Femur (tissue), 1 donor: ENCODE measurements around the gene MAEA.

Experiments used
- DNase-seq: peaks from one replicate; pipeline ENCODE4 v3.0.0-alpha.2; 2017

Gene MAEA

DNA sequence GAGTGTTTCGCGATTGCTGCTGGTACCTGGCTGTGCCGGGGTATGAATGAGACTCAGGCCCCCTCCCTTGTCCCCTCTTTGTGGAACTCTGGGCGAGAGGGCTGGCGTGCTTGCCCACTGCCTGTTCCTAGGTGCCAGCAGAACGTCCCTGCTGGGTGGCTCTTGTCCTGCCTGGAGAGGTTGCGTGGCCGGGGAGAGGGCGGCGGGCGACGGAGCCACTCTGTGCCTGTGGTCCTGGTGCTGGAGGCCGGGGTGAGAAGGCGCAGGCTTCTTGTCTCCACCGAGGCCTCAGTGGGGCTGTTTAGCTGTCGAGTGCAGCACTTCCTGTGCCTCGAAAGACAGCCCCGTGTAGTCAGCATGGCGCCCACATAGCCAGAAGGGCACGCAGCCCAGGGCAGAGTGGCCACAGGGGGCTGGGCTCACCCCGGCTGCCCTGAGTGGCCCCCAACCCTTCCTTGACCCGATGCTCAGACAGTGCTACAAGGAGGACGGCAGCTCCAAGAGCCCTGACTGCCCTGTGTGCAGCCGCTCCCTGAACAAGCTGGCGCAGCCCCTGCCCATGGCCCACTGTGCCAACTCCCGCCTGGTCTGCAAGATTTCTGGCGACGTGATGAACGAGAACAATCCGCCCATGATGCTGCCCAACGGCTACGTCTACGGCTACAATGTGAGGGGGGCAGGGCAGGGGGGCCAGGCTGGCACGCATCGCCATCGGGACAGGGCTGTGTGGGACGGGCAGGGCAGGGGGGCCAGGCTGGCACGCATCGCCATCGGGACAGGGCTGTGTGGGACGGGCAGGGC lies 48.5 kb downstream of the MAEA start:
- DNase-seq: no peak

DNA sequence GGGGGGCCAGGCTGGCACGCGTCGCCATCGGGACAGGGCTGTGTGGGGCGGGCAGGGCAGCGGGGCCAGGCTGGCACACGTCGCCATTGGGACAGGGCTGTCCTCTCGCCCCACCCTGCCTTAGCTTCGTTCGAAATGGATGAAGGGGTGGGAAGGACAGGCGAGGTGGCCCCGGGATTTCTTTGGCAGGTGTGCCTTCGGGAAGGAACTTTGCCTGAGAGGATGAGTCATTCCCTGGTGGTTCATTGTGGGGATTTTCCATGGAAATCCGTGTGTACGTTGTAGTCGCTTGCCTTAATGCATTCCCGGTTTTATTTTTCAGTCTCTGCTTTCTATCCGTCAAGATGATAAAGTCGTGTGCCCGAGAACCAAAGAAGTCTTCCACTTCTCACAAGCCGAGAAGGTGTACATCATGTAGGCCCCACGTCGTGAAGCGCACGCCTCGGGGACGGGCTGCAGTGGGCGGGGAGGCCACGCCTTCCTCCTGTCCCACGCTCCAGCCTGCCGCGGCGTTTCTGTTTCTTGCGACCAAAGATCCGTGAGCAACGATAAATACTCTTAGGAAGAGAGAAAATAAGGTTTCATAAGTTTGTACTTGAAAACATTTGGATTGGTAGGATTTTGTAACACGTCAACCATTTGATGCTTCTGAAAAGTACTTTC lies 49.2 kb downstream of the MAEA start:
- no peak for DNase-seq

DNA sequence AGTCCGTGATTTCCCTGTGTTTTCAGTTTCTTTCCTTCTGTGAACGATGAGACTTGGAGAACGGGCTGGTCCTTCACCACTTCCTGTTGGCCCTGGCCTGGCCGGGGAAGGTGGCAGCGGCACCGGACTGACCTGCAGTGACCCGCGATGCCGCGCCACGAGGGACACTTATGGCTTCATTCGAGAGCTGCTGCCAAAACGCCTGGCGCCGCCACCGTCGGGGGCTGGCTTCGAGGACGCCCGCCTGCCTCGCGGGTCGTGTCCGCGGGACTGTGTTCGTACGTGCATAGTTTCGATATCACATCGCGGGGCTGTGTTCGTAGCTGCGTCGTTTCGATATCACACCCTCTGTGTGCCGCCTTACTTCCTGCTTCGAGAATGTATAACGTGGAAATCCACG lies 49.8 kb downstream of the MAEA start:
- no peak for DNase-seq

DNA sequence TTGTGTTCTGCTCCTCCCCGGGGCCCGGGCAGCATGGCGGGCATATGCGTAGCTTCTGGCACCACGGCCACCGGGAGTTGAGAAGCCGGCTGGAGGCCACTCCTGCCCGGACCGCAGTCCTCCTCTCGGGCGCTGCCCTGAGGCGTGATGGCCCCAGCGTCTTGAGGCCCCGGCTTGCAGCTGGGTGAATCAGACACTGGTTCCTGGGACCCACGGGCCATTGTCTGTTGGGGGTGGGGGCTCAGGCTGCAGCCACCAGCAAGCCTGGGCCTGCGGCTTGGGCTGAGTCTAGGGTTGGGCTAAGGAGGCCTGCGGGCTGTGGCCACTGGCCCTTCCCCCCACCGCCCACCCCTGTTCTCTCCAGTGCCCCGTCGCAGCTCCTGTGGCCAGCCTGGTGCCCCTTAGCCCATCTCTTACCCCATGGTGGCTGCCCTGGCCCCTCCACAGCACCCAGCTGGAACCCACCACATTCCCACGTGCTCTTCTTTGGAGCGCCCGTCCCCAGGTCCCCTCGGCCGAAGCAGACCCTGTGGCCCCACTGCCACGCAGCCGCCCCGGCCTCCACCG lies 50.6 kb downstream of the MAEA start:
- DNase-seq: no peak

DNA sequence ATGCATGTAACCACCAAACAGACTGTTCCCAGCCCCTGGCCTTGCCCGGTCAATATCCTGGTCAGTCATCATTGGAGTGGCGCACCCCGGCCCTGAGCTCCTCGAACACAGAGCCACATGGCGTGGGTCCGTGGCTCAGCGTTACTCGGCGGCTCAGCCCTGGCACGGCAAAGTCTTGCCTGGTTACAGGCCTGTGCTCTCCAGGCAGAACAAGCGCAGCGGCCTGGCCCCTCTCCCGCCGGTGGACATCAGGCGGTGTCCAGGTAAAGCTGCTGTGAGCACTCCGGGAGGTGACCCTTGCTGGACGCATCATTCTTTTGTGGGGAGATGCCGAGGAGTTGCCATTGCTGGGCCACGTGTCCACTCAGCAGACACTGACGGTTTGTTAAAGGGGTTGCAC lies 51.2 kb downstream of the MAEA start:
- DNase-seq: no peak

DNA sequence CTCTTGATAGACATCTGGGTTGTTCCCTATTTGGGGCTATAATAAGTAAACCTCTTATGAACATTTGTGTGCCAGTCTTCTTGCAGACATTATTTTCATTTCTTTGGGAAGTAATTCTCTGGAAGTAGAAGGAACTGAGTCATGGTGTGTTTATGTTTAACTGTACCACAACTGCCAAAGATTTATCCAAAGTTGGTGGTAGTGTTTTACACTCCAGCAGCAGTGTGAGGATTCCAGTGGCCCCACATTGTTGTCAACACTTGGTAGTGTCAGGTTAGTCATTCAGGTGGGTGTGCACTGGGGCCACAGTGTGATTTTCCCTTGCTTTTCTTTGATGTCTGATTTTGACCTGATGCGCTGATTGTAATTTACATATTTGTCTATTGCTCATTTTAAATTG lies 52.3 kb downstream of the MAEA start:
- DNase-seq: no peak

DNA sequence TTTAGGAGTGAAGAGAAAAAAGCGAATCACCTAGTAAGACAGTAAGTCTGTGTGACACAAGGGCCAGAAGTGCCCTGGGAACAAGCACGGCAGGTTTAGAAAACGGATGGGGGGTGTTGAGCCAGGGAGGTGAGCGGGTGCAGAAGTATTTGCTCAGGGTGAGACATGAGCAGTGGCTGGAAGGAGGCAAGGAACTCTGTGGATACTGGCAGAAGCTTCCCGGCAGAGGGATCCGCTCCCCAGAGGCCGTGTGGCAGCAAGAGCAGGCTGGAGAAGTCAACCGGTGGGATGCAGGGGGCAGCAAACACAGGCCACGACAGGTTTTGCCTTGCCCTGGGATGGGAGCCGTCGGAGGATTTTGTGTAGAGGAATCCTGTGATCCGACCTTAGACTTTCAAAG lies 55.0 kb downstream of the MAEA start:
- DNase-seq: no peak

DNA sequence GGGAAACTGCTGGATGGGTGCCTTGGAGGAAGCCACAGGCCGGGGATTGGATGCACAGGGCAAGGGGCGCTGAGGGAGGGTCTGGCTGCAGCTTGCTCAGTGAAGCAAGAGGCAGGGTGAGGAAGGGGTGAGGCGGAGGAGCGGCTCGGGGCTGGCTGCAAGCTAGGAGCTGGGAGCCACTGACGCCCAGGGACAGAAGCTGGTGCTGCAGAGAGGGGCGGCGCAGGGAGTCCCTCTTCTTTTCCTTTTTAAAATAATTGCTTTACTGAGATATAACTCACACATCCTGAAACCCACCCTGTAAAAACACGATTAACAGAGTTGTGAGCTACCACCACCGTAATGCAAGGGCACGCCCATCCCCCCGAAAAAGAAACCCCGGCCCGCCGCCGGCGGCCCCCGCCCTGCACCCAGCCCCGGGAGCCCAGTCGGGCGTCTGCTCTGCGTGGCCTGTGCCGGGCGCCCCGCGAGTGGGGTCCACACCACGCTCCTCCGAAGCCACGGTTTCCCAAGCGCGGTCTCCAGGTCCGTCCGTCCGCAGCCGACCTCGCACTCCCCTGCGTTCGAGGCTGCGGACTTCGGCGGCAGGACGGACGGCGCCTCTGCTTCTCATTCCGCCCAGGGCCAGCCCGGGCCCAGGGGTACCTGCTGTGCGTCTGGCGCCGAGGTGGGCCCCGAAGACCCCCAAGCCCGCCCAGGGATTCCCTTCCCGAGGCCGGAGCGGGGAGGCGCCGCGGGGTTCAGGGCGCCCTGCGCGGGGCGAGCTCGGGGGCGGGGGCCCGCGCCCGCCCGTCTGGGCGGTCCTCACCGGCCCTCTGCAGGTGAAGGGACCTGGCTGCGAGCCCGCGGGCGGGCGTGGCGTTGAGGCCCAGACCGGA lies 56.5 kb downstream of the MAEA start:
- DNase-seq: peak; percentile 73

DNA sequence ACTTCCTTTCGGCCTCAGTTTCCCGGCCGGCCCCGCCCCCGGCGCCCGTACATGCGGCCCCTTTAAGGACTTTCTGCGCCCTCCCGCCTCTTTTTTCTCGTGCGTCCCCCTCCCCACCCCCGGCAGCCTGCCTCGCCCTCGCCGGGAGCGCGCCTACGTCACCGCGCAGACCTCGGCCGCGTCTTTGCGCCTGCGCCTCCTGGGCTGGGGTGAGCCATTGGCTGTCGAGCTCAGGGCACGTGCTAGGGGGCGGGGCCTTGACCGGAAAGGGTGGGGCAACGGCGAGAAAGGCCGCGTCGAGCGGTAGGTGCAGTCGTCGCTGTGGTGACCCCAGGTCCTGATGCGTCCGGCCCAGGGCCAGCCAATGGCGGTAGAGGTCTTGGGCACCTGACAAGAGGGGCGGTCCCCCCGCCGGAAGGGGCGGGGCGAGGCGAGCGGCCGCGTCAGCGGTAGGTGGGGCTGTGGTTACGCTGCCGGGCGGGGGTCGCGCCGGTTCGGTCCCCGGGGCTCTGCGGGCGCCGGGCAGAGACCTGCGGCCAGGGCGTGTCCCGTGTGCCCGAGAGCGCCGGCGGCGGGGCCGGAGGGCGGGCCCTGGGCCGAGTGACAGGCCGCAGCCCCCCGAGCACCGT lies 57.2 kb downstream of the MAEA start, which contains the start of gene UVSSA:
UVSSA (plus strand) TSS at position 428 of the 629 bp plus-strand sequence. CDS start 884 bp downstream, outside the sequence.
- DNase-seq: peak; percentile 100

DNA sequence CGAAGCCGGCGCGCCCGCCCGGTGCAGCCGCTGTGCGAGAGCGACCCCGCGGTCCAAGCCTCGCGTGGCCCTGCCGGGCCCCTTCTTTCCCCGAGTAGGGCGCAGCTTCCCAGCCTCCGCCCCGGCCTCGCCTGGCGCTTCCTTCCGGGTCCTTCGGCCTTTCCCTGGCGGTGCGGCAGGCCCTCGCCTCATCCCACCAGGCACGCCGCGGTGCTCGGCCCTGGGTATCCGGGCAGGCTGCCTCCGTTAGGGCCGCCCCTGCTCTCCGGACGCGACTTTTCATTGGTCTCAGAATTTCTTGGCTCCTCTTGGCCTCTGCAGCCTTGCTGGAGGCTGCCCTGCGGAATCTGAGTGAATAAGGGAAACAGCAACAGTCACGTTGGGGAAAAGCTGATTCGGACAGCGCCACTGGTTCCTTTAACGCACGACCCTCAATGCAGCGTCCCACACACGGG lies 57.7 kb downstream of the MAEA start:
- peak; percentile 90 for DNase-seq

DNA sequence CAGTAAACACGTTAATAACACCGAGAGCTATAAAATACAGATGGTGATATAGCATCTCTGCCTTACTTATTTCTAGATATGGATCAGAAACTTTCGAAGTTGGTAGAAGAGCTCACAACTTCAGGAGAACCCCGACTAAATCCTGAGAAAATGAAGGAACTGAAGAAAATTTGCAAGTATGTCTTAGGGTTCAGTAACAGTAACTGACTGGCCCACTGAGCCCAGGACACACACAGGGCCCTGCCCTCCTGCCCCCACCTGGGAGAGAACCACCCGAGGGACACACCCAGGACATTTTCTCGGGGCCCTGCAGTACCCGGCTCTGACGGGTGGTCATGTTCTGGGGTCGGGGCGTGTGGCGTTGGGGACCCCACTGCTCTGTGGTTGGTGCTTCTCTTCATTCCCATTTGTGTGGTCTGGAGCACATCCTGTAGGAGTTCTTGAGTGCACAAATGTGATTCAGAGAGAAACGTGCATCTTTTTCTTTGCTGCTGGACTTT lies 58.4 kb downstream of the MAEA start:
- DNase-seq: no peak

DNA sequence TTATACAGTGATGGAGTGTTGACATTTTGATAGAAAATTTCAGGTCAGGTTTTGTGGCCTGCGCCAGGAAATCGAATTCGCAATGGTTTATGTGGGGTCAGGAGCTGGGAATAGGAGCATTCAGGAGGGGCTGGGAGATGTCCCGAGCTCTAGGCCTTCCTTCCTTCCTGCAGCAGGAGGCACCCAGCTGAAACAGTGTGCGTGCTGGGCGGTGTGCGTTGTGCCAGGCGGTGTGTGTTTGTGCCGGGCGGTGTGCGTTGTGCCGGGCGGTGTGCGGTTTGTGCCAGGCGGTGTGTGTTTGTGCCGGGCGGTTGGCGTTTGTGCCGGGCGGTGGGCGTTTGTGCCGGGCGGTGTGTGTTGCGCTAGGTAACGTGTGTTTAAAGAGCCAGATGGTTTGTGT lies 59.1 kb downstream of the MAEA start:
- no peak for DNase-seq

DNA sequence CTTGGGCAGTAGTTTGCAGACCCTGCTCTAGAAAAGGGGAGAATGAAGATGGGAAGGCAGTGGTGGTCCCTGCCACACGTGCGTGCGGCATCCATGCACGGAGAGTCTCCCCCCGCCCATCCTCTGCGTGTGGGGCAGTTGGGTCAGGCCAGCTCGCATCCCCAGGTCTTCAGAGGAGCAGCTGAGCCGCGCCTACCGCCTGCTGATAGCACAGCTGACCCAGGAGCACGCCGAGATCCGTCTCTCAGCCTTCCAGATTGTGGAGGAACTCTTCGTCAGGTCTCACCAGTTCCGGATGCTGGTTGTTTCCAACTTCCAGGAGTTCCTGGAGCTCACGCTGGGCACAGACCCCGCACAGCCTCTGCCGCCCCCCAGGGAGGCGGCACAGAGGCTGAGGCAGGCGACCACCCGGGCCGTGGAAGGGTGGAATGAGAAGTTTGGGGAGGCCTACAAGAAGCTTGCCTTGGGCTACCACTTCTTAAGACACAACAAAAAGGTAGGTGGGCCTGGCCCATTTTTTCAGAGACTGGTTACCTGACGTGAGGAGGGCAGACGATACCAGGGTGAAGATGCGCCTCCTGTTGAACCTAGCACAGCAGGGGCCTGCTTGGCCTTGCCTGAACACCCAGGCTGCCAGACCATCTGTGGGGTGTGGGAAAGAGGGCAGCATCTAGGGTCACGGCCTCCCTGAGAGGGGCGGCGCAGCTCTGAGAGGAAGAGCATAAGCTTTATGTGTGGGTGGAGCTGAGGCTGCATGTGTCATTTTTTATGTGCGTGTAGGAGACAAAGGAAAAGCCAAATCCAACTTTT lies 59.9 kb downstream of the MAEA start:
- DNase-seq: no peak

DNA sequence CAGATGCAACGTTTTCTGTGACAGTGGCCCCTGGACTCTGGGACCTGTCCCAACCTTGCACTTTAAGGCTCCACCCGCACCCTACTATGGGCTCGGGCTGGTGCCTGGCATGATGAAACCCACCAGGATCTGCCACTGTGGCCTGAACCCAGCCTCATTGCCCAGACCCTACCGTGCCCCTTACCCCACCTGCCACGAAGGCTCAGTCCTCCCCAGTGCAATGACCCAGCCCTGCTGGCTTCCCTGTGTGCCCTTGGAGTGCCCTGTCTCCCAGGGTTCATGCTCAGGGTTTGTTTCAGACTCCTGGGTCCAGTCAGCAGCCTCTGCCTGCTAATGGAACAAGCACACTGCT lies 60.5 kb downstream of the MAEA start:
- no peak for DNase-seq

DNA sequence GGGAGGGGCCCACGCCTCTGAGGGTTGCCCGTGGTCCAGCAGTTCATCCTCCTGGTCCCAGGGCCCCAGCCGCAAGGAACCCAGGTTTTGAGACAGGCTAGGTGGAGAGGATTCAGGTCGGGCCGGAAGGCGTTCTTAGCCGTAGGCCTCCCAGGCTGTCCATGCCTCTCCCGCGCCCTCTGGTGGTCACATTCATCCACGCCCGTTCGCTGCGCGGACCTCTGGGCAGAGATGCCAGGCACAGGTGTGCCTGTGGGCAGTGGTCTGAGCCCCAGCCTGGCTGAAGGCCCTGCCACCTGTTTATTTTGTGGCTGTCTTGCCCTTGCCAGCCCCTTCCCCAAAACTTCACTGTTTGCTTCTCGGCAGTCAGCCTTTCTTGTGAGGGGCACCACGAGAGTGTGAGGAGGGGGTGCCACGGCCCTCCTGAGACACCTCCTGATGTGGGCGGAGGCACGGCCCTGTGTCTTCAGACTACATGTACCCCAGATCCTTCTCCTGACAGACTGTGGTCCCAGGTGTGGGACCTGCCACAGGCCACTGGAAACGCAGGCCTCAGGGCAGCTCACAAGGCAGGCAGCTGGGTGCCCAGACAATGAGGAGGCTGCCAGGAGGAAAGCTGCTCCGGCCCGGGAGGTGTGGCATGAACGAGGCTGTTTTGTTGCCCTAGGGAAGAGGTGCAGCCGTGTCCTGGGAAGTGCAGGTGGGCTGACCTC lies 62.3 kb downstream of the MAEA start:
- DNase-seq: peak; percentile 84

DNA sequence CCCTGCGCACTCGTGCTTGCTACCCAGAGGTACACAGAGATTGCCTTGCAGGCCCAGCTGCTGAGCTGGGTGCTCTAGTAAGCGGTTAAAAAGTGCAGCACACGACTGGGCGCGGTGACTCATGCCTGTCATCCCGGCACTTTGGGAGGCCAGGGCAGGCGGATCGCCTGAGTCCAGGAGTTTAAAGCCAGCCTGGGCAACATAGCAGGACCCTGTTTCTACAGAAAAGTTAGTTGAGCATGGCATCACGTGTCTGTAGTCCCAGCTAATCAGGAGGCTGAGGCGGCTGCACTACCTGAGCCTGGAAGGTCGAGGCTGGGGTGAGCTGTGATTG lies 62.8 kb downstream of the MAEA start:
- DNase-seq: no peak

DNA sequence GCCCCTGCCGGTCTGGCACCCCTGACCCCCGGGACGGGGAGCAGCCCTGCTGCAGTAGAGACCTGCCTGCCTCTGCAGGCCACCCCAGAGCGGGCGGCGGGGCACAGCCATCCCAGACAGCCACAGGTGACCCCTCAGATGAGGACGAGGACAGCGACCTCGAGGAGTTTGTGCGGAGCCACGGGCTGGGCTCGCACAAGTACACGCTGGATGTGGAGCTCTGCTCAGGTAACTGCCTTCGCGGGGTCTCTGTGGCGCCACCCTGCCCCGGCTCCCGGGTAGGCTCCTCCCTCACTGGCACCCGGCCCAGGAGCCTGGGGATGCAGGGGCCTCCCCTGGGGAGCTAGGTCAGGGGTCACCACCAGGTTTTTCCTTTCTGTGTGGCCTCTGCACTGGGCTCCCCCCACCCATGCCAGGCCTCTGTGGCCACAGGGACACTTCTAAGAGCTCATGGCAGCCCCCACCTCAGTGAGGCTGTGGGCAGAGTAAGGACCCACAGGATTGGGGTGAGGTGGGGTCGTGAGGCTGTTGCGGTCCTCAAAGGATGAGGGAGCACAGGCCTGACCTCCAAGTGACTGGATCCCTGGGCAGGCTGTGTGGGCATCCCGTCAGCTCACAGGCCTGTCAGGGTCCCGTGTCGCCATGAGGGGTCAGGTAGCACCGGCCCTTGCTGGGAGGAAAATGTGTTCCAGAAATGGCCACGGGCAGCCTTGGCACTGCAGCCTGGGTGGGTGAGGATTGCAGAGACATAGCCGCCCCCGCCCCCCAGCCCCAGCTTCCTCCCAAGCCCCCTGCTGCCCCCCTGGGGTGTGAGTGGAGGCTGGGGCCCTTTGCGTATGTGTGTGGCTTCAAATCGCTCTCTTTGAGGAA lies 63.7 kb downstream of the MAEA start:
- DNase-seq: no peak

DNA sequence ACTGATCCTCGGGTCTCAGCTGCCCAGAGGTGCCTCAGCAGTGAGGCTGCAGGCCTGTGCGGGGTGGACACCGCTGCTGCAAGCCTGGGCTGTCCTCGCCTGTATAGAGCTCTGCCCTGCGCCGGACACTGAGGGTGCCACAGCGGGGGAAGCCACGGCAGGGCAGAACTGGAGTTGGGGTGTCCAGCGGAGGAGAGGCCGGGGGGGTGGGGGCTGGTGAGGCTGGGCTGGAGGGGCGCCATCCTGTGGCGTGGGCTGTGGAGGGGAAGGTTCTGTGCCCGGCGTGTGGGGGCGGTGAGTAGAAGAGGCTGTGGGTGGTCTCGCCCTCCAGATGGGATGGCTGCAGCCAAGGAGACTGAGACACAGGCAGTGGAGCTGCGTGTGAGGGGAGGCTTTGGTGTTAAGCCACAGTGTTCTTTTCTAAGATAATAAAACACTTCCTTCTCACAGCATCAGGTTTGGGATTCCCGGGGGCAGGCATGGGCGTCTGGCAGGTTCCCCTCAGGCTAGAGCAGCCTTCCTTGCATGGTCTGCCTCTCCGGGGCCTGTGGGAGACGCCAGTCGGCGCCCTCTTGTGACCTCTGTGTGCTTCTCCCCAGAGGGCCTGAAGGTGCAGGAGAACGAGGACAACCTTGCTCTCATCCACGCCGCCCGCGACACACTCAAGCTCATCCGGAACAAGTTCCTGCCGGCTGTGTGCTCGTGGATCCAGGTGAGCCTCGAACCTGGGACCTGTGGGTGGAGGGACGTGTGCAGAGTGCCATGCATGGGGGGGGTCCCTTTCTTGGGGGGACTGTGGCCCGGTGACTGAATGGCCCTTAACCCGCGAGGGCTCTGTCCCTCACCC lies 64.7 kb downstream of the MAEA start:
- DNase-seq: no peak

DNA sequence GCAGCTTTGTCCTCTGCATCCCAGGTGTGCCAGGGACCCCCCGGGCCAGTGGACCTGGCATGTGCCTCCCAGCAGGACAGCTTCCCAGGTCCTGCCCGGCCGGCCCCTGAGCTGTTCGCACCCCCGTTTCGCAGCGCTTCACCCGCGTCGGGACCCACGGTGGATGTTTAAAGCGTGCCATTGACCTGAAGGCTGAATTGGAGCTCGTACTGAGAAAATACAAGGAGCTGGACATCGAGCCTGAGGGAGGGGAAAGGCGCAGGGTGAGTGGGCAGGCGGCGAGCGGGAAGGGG lies 65.2 kb downstream of the MAEA start:
- DNase-seq: no peak
